GM18858 (cell line): ENCODE results near the gene CAMP.
"Not testable (repeated sequence)": the region's sequence is repeated elsewhere in the genome, so short reads cannot be mapped to it uniquely, and the experiment has no call there.

Experiments used
- ATAC-seq: cut with Tn5 transposase; IDR thresholded peaks from one replicate; pipeline ENCODE4 v1.9.1; 2021; ENCODE audit not compliant: unreplicated experiment

CAMP gene, protein sequence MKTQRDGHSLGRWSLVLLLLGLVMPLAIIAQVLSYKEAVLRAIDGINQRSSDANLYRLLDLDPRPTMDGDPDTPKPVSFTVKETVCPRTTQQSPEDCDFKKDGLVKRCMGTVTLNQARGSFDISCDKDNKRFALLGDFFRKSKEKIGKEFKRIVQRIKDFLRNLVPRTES

DNA sequence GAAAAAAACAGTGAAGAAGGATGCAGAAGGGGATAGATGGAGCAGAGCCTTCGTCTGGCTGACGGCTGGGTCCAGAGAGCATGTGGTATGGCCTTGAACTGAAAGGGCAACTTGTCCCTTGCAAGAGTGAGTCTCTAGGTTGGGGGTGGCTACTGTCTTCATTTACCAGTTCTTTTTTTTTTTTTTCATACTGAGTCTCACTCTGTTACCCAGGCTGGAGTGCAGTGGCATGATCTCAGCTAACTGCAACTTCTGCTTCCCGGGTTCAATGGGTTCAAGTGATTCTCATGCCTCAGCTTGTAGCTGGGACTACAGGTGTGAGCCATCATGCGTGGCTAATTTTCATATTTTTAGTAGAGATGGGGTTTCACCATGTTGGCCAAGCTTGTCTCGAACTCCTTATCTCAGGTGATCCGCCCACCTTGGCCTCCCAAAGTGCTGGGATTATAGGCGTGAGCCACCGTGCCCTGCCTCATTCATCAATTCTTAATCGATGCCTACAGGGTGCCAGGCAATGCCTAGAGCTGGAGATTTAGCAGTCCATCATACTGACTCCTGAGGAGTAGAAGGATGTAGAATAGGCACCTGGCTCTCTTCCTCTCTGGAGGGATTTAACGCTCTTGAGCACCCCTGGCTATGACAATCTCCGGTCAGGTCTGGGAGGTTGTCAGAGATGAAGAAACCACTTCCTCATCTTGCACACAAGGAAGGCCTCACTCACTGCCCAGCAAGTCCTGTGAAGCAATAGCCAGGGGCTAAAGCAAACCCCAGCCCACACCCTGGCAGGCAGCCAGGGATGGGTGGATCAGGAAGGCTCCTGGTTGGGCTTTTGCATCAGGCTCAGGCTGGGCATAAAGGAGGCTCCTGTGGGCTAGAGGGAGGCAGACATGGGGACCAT lies at the start of gene CAMP:
CAMP (plus strand) TSS at position 880 of the 898 bp plus-strand sequence; CDS start at position 897, 17 bp downstream.
- ATAC-seq: peak; percentile 57

DNA sequence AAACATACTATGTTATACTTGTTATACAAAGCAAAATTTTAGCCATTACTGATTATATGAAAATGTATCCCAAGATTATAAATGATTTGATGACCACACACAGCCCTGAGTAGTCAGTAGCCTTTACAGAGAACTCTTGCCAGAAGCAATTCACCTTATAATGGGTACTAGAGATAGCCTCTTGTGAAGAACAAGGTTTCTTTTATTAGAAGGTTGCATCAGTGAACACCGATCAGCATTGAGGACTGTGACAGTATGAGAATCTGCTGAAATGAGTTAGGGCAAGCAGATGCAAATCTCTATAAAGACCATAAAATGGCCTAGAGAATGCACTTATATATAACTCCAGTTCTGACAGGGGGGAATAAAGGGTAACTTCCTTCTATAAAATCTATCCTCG lies 45.2 kb upstream of the CAMP start:
- ATAC-seq: no peak

DNA sequence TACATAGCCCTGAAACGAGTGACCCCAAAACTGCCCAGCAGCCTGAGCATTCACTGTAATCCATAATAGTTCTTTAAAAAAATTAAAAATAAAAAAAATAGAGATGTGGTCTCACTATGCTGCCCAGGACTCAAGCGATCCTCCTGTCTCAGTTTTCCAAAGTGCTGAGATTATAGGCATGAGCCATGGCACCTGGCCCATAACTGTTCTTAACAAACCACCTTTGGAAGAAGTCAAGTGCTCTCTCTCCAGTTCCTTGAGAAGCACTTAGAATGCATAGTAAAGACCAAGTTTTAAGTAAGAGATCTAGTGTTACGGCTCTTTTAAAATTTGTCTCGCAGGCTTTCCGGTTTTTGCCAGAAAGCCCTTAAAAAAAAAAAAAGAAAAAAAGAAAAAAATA lies 43.3 kb upstream of the CAMP start:
- no peak for ATAC-seq

DNA sequence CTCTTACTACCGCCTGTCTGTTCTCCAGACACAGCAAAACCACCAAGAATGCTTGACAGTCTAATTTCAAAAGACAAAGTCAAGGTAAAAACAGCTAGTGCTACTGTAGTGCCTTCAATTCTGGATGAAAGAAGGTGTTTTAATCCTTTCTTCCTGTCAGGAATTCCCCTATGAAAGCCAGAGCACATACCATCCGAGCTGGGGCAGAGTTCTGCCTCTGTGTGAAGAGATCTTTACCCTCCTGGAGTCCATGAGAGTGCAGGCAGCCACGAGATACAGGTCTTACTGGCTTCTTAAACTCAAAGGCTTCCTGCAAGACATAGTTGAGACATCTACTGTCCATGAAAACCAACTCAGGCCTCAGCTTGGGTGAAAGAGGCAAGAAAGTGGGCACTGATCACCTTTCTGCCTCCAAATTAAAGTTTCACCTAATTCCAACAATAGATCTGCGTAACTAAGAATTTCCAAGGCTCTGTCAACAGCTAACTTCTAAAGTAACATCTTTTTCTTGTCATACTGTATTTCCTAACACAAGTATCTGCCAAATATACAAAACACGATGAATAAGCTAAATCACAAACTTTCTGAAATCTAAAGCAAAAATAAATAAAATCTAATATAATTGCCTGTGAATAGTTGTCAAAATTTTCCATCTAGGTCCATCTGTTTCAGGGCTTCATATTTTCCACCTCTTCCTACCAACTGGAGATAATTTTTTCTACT lies 42.6 kb upstream of the CAMP start:
- ATAC-seq: no peak

DNA sequence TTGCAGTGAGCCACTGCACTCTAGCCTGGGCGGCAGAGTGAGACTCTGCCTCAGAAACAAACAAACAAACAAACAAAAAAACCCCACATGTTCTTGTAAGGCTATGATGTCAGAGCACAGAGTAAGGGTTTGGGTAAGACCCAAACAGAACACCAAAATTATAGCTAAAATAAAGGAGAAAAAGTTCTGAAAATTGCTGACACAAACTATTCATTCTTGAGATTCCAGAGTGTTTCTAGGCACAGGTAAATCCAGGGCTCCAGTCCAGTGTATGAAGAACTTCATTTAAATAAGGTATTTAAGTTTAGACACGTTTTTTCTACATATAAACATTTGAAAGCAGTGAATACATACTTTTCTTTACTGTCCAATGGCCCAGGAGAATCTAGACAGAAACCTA lies 39.0 kb upstream of the CAMP start:
- ATAC-seq: no peak

DNA sequence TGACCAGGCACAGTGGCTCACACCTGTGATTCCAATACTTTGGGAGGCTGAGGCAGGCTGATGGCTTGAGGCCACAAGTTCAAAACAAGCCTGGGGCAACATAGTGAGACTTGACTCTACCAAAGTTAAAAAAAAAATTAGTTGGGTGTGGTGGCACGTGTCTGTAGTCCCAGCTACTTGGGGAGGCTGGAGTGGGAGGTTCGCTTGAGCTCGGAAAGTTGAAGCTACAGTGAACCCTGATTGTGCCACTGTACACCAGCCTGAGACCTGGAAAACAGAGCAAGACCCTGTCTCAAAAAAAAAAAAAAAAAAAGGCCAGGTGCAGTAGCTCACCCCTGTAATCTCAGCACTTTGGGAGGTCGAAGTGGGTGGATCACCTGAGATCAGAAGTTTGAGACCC lies 38.2 kb upstream of the CAMP start:
- no peak for ATAC-seq

DNA sequence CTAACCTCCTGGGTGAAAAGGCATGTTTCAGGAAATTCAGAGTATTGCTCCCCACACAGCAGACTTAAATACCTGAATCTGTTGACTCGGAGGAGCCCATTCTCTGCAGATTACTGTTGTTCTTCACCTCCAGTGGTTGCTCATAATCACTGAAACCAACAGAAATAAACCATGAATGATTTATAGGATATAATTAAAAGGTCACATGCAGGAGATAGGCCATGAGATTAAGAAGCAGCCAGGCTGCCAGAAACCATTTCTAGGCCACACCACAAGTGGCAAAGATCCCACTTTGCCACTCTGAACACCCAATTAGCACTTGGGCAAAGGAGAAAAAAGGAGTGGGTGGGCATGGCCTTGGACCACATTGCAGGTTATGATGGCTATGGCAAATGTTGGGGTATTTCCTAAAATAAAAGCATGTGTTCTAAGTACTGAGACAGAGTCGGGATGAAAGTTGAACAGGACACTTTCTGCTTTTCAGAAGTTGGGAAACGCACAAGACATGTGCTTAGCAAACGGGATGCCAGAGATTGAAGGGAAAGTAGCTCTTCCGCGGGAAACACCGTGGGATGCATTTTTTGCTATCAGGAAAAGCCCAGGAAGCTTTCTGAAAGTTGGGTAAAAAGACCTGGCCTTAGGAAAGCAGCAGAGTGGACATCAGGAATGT lies 36.5 kb upstream of the CAMP start:
- ATAC-seq: no peak

DNA sequence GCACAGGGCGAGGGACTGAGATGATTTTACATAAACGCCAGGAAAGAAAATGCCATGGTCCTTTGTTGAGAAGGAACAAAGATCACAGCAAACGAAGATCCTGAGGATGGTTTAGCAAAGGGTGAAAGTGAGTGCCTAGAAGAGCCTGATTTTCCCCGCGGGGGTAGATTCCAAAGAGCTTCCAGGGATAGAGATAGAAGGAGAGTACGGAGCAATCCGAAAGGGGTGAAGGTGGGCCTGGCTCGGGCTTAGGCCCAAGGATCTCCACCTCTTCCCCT lies 36.1 kb upstream of the CAMP start:
- ATAC-seq: no peak

DNA sequence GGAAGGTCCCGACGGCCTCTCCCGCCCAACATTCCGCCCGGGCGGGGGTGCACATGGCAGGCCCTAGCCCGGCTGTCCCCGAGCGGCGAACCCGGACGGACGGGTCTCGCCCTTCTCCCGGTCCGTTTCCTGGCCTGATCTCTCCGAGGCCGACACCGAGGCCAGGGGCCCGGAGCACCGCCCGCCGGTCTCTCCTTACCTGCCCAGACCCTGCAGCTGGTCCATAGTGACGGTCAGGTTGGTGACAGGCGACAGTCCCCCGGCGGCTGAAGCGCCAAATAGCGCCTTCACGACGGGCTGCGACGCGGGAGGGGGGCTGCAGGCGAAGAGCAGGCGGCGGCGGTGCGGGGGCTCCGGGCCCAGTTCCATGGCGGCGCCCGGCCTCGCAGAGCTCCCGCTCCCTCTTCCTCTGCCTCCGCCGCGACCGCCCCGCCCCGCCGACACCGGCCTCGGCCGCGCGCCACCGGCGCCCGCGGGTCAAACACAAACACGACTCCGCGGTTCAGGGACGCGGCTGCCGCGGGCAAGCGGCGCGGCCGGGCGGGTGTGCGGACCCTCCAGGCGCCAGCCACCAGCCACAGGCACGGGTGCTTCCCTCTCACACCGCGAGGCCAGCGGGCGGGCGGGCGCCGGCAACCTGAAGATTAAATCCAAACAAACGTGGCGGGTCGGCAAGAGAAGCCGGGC lies 35.6 kb upstream of the CAMP start:
- peak; percentile 7 for ATAC-seq

DNA sequence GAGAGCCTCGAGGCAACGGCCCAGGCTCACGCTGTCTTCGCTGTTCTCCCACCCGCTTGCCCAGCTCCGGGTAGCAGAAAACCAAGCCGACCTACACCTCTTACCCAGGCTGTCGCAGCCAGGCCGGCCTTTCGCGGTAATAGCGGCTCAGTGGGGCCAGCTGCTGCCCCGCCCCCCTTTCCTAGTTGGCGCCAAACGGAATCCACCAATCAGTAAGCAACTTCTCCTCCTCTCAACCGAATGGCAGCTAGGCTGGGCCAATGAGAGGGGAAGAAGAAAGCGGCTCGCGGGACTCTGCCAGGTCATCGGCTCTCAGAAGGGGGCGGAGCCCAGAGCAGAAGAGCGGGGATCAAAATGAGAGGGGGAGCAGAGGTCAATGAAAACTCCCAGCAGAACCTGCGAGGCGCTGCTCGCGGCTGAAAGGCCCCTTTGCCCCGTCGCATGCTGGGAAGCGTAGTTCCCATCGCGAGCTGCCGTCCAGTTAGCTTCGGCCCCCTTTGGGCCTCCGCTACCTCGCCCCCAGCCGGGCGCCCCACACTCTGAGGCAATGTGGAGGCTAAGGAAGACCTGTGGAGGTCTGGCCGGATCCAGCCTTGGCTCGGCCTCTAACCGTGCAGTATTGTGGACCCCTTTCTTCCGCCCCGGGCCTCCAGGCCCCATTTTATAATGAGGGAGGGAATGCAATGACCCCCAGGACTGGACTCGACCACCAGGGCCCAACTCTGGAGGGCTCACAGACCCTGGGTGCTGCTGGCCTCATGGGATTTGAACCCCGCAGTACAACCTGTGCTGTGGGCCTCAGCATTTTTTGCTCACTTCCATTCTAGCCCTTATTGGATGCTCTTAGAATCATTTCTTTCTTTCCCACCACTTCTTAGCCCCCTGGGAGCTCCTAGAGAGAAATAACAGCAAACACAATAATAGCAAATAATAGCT lies 34.8 kb upstream of the CAMP start, which contains the start of gene CDC25A:
CDC25A (minus strand) TSS at position 152 of the 936 bp plus-strand sequence. CDS start 470 bp downstream, outside the sequence.
- ATAC-seq: peak; percentile 85

DNA sequence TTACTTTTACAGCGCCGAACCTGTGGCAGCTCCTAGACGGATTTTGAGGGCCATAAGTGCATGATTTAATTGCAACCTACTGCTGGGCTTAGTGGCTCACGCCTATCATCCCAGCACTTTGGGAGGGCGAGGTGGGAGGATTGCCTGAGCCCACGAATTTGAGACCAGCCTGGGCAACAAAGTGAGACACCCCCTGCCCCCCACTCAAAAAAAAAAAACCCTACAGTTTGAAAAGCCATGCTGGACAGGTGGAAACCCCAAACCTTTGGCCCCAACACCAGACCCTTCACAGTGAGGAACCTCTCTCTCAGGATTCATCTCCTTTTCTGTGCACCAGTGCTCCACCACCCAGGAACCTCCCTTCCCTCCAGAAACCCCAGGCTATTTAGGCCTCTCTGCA lies 34.0 kb upstream of the CAMP start:
- ATAC-seq: no peak

DNA sequence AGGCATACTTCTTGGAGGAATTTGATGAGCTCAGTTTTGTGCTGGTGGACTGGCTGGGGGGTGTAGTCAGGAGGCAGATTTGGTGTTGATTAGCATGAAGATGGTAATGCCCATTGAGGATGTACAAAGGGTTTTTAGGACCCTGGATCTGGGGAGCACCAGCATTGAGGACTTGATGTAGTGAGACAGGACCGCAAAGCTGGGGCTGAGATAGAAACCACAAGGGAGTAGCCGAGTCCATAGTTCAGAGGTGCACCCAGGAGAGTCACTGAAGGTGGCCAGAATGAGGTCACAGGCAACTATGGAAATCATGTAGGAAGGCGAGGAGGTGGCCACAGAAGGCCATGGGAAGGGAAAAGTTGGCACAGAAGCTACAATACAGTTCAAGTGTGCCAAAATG lies 32.4 kb upstream of the CAMP start:
- no peak for ATAC-seq

DNA sequence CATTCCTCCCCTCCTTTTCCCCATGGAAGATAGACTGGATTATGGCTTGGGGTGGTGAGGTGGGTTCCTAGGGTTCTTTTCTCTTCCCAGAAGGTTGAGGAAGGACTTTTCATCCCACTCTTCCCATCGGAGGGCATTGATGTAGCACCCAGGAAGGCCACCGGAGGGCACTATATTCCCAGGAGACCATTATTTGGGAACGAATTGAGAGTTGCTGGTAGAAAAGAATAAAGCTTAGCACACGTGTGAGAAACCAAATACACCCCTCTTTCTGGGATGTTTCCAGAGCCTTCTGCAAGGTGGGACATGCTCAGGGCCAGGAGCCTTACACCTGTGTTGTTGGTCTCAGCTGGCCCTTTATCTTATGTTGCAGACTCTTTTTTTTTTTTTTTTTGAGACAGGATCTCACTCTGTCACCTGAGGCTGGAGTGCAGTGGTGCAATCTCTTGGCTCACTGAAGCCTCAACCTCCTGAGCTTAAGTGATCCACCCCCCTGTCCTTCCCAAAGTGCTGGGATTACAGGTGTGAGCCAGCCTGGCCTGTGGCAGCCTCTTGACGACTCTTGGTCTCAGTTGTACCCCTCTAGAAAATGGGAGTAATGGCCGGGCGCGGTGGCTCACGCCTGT lies 28.7 kb upstream of the CAMP start:
- ATAC-seq: no peak

DNA sequence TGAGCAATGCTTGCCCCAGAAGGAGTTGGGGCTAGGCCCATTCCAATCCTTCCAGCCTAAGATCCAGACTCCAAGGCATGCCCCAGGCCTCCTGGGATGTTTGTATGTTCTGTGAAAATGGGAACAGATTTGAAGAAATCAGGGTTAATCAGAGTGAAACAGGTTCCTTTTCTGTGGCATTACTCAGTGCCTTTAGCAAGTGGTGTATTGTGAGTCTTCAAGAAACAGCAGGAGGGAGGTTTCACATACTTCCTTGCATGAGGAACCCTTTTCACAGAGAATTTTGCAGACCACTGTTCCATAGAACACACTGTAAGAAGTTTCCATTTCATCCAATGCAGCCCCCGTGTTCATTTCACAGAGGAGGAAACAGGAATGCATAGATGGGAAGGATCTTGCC lies 26.7 kb upstream of the CAMP start:
- no peak for ATAC-seq

DNA sequence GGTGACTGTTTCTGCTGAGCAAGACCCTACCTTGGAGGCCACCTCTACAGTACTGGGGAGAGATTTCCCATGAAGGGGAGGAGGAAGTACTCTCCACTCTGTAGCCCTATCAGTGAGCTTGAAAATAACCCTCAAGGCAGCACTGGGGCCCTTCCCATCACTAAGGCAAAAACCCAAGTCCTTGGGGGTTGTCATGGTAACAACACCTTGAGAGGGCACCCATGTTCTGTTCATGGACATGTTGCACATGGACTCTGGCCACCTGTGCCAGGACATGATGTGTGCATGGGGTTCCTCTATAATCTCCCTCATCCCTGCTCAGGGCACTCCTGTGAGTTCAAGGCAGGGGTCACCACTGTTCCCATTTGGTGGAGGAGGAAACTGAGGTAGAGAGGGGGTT lies 24.2 kb upstream of the CAMP start:
- no peak for ATAC-seq

DNA sequence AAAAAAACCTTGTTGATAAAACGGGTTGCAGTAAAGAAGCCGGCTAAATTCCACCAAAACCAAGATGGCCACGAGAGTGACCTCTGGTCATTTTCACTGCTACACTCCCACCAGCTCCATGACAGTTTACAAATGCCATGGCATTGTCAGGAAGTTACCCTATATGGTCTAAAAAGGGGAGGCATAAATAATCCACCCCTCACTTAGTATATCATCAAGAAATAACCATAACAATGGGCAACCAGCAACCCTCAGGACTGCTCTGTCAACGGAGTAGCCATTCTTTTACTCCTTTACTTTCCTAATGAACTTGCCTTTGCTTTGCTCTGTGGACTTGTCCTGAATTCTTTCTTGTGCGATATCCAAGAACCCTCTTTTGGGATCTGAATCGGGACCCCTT lies 20.7 kb upstream of the CAMP start:
- no peak for ATAC-seq

DNA sequence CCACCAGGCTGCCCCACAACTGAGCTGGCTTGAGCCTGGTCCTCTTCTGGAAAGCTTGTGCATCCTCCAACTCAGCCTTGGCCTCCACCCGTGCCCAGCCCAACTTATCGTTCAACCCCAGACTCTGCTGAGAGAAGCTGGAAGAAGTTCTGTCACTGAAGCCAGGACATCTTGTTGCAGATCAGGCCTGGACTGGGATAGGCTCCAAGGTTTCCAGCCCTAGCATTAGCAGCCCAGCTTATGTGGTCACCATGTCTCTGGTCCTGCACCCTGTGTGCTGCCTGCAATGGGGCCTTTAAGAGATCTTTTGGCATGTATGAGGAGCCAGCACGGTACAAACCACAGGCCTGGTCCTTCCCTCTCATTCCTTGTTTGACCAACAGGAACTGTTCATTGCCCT lies 15.2 kb upstream of the CAMP start:
- no peak for ATAC-seq

DNA sequence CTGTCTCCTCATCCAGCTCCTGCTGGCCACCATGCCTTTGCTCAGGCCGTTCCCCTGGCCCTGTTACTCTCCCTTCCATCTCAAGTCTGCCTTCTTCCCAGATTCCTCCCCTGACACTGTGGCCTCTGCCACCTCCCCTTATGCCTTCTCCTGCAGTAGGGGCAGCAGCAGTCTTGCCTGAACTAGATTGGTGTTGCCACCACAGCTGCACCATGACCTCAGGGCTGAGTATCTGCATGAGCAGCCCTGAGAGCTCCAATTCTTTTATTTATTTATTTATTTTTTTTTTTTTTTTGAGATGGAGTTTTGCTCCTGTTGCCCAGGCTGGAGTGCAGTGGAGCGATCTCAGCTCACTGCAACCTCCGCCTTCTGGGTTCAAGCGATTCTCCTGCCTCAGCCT lies 13.8 kb upstream of the CAMP start:
- ATAC-seq: no peak

DNA sequence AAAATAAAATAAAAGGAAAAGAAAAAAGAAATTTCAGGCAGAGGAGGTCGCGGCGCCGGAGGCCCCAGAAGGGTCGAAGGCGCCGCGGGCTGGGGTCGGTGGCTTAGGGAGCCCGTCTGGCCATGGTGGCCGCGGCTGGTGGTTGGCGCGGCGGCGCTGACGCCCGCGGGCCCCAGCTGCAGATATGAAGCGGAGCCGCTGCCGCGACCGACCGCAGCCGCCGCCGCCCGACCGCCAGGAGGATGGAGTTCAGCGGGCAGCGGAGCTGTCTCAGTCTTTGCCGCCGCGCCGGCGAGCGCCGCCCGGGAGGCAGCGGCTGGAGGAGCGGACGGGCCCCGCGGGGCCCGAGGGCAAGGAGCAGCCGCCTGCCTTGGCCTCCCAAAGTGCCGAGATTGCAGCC lies 12.8 kb upstream of the CAMP start:
- not testable (repeated sequence) for ATAC-seq
